Adrenal gland (tissue), 12 donors: Measurements from ENCODE around the gene C7orf57. TPM values are rescaled to one million over a fixed set of nuclear protein-coding genes. Genes with fewer than 3 reads are reported as not detected.
A peak's percentile ranks its signal among the peaks of the same experiment; 100 is the strongest.

Experiments used
- DNase-seq, 7 donors: peaks; one replicate each; pipeline ENCODE4 v3.0.0-alpha.2; 2019 to 2020
- H3K27ac ChIP-seq, 5 donors: fragments of 200-600 bp; sonication (generic) in 4 of 5; 1 replicate in 3 of 5; 2 replicates in 2 of 5; pipeline versions ENCODE4 v1.5.1 to v1.8.0; 2016 to 2020; ENCODE audit warnings: mild to moderate bottlenecking in 1 of 5
- H3K27me3 ChIP-seq: fragments of 200-600 bp; 2 replicates; pipeline ENCODE4 v1.8.0; 2021
- H3K36me3 ChIP-seq, 2 donors: fragments of 200-600 bp; replicated peaks in 1 of 2; 1 replicate in 1 of 2; 2 replicates in 1 of 2; pipeline versions ENCODE4 v1.5.1 to v1.8.0; 2018 to 2022
- H3K4me1 ChIP-seq, 2 donors: fragments of 200-600 bp; replicated peaks in 1 of 2; 1 replicate in 1 of 2; 2 replicates in 1 of 2; pipeline versions ENCODE4 v1.5.1 to v1.8.0; 2018 to 2021
- H3K4me3 ChIP-seq, 4 donors: fragments of 200-600 bp; sonication (generic) in 3 of 4; one replicate each; pipeline ENCODE4 v1.5.1; 2016 to 2018
- H3K9me3 ChIP-seq, 3 donors: fragments of 200-600 bp; sonication (generic) in 1 of 3; replicated peaks in 1 of 3; 1 replicate in 2 of 3; 2 replicates in 1 of 3; pipeline versions ENCODE4 v1.5.1 to v1.8.0; 2016 to 2021
- CTCF ChIP-seq, 6 experiments: fragments of 450-650 bp in 4 of 6; fragments of 200-600 bp in 2 of 6; sonication (generic) in 1 of 6; IDR thresholded peaks; 1 replicate in 5 of 6; 2 replicates in 1 of 6; pipeline versions ENCODE4 v1.5.1 to v1.8.0; 2016 to 2021; ENCODE audit warnings: antibody characterized with exemption in 6 of 6, mild to moderate bottlenecking in 2 of 6, moderate library complexity in 1 of 6
- POLR2A ChIP-seq, 2 donors: fragments of 450-650 bp; IDR thresholded peaks; one replicate each; pipeline ENCODE4 v1.6.1; 2017; ENCODE audit warnings: antibody characterized with exemption in 2 of 2, mild to moderate bottlenecking in 2 of 2, moderate library complexity in 1 of 2
- WGBS, 4 donors: extraction: QIAGEN DNeasy Blood & Tissue Kit in 2 of 4; methylation state at CpG; one replicate each; pipeline versions ENCODE4 v1.1.5 to v1.1.7; 2013 to 2017; 5-methylcytosine and 5-hydroxymethylcytosine counted together
- intact Hi-C, 2 donors: fragments of 100-400 bp; cut with DNase I; formaldehyde crosslinking; loops; one replicate each; pipeline versions ENCODE4 v1.14.1 to v1.15.0; 2022 to 2023
- polyA plus RNA-seq, 3 donors: library from polyadenylated mRNA; stranded (reverse); fragments of 200-250 nt in 2 of 3; fragments of 350-450 nt in 1 of 3; fragmentation: Illumina TruSeq in 1 of 3; extraction: RNeasy Lipid Tissue Mini Kit (QIAGEN cat#74804) in 1 of 3; gene quantifications; one replicate each; pipeline ENCODE4 v1.2.3, GENCODE V29; 2013 to 2014
- total RNA-seq, 9 donors: library from RNA; depleted of rRNA in 4 of 9; stranded (reverse); fragments of >200 nt in 4 of 9; fragments of 120-200 nt in 1 of 9; fragmentation: NEBNext Ultra II Directional in 1 of 9; extraction: Animal tissue kit (Norgen Biotek cat#: 25700) in 1 of 9; gene quantifications; one replicate each; pipeline versions ENCODE4 v1.1.0 to v1.2.4, GENCODE V29; 2013 to 2023
- donor health status: healthy with polysubstance abuse.
- donor health status: Bipolar disorder and iron deficiency.
- donor health status: DM: yes; HTN: yes; CAD: no.
- donor health status: DM: no; HTN: no; CAD: no.
- donor health status: DM: no; HTN: no; CAD: no.
- donor health status: DM: yes; HTN: yes; CAD: no.

C7orf57 gene
- total and polyA plus RNA-seq, 12 donors = 1.7 TPM; not detected in 11

- intact Hi-C loops = loop anchor here (2.0 to 10.0 kb wide), 4 partner anchors 117 to 164 kb away; partner anchors contain the start of gene PKD1L1 (in 2 of the 2)
- TF ChIP-seq CTCF (IDR thresholded peaks at IDR 0.05) (no peak), POLR2A (IDR thresholded peaks at IDR 0.05) (no peak)
- Histone ChIP-seq H3K9me3 (no peaks in the 10 kb centered on the region), H3K4me3 (no peak overlapping the region), H3K4me1 (peaks cover 6 to 7% of the 10 kb centered on the region in 2 donors), H3K27me3 (no peaks in the 10 kb centered on the region), H3K27ac (no peak overlapping the region), H3K36me3 (peaks cover 0 to 38% of the 10 kb centered on the region in 2 donors)
- DNase-seq = peak in 2 of 7 donors; percentile 13 to 45
- WGBS, 4 donors = 91 to 97% (median 96%) methylated on average over 4 to 5 of the region's 5 CpGs
Measured at GRCh38 chr7:48108959-48109847, 73.9 kb downstream of the C7orf57 start.

GRCh38 chr7:48109848-48110663, 74.7 kb downstream of the C7orf57 start:
- intact Hi-C loops = loop anchor here (2.0 to 10.0 kb wide), 4 partner anchors 118 to 165 kb away; partner anchors contain the start of gene PKD1L1 (in 2 of the 2)
- Histone ChIP-seq H3K36me3 (peaks cover 0 to 29% of the 10 kb centered on the region in 2 donors), H3K4me1 (peaks cover 6 to 7% of the 10 kb centered on the region in 2 donors), H3K27me3 (no peaks in the 10 kb centered on the region), H3K9me3 (no peaks in the 10 kb centered on the region), H3K27ac (no peak overlapping the region), H3K4me3 (no peak overlapping the region)
- DNase-seq = peak; percentile 61 to 93 (median 80)
- WGBS, 4 donors = 19 to 22% (median 20%) methylated on average over 9 of the region's 9 CpGs
- peak; percentile 94 to 99 (median 98) for TF ChIP-seq CTCF (IDR thresholded peaks at IDR 0.05)
- no peak for TF ChIP-seq POLR2A (IDR thresholded peaks at IDR 0.05)

- H3K4me1 ChIP-seq = peaks cover 6 to 7% of the 10 kb centered on the region in 2 donors
- H3K9me3 ChIP-seq = no peaks in the 10 kb centered on the region
- H3K27me3 ChIP-seq = no peaks in the 10 kb centered on the region
- TF ChIP-seq CTCF (IDR thresholded peaks at IDR 0.05) = no peak
- no peak for TF ChIP-seq POLR2A (IDR thresholded peaks at IDR 0.05)
- H3K27ac ChIP-seq = no peak overlapping the region
- intact Hi-C loops = no loop called here
- 55 to 75% (median 69%) methylated on average over 4 of the region's 4 CpGs for whole genome bisulfite sequencing, 4 donors
- H3K4me3 ChIP-seq = no peak overlapping the region
- peak in 3 of 7 donors; percentile 22 to 53 (median 50) for DNase-seq
- H3K36me3 ChIP-seq = peaks cover 0 to 28% of the 10 kb centered on the region in 2 donors
Measured at GRCh38 chr7:48110868-48111267, 75.5 kb downstream of the C7orf57 start.

Other genes with a start within 250 kb of the C7orf57 start
- under 1 TPM in 8 of 9 donors, not detected in 1; 0.11 to 0.71 (median 0.17) TPM for gene PKD1L1, start 87.1 kb upstream of the C7orf57 start, total RNA-seq
- 1 to 10 TPM in 1 of 3 donors, under 1 TPM in 2; 0.13 to 1.0 (median 0.56) TPM for gene PKD1L1, start 87.1 kb upstream of the C7orf57 start, polyA plus RNA-seq
- 10 to 100 TPM; 18.0 to 38.0 (median 35.2) TPM for gene HUS1, start 55.9 kb upstream of the C7orf57 start, total RNA-seq
- gene HUS1, start 55.9 kb upstream of the C7orf57 start, polyA plus RNA-seq = 10 to 100 TPM in 1 of 3 donors, 1 to 10 TPM in 2; 8.3 to 45.1 (median 8.9) TPM
- gene SUN3, start 6.4 kb upstream of the C7orf57 start, total RNA-seq = not detected
- 1 to 10 TPM in 1 of 3 donors, under 1 TPM in 1, not detected in 1; 0.20 to 1.0 TPM for gene SUN3, start 6.4 kb upstream of the C7orf57 start, polyA plus RNA-seq
- gene UPP1, start 53.7 kb downstream of the C7orf57 start, total RNA-seq = 10 to 100 TPM in 8 of 9 donors, 1 to 10 TPM in 1; 6.9 to 47.1 (median 23.7) TPM
- 100 to 1,000 TPM in 2 of 3 donors, 10 to 100 TPM in 1; 15.9 to 132 (median 112) TPM for gene UPP1, start 53.7 kb downstream of the C7orf57 start, polyA plus RNA-seq
- under 1 TPM in 6 of 9 donors, not detected in 3; 0.07 to 0.94 (median 0.20) TPM for gene ABCA13, start 135.9 kb downstream of the C7orf57 start, total RNA-seq
- gene ABCA13, start 135.9 kb downstream of the C7orf57 start, polyA plus RNA-seq = under 1 TPM in 2 of 3 donors, not detected in 1; 0.03 to 0.04 TPM